CD14-positive monocyte (primary cell): ENCODE results near the gene BTG2. TPM values are rescaled to one million over a fixed set of nuclear protein-coding genes. Genes with fewer than 3 reads are reported as not detected.

Source experiments
- DNase-seq, 3 donors: peaks; one replicate each; pipeline ENCODE4 v3.0.0-alpha.2; 2011 to 2022
- H2AFZ ChIP-seq: 2 replicates; pipeline ENCODE4 v1.6.0; 2012; ENCODE audit warnings: mild to moderate bottlenecking, low read depth, low read length, inconsistent platforms; ENCODE audit not compliant: insufficient read depth, poor library complexity, severe bottlenecking
- H3K27ac ChIP-seq, 2 donors: 1 replicate in 1 of 2; 2 replicates in 1 of 2; pipeline ENCODE4 v1.5.1; 2012 to 2013; ENCODE audit warnings: low read length in 2 of 2, control low read depth in 1 of 2, inconsistent platforms in 1 of 2, low read depth in 1 of 2, mild to moderate bottlenecking in 1 of 2
- H3K27me3 ChIP-seq, 2 donors: one replicate each; pipeline versions ENCODE4 v1.6.0 to v1.6.1; 2011 to 2013; ENCODE audit warnings: low read length in 2 of 2; ENCODE audit not compliant: control insufficient read depth in 2 of 2, insufficient read depth in 2 of 2
- H3K36me3 ChIP-seq, 2 donors: replicated peaks in 1 of 2; 1 replicate in 1 of 2; 2 replicates in 1 of 2; pipeline versions ENCODE4 v1.5.1 to v1.6.1; 2012 to 2013; ENCODE audit warnings: low read length in 2 of 2, control low read depth in 1 of 2, inconsistent platforms in 1 of 2, mild to moderate bottlenecking in 1 of 2; ENCODE audit not compliant: insufficient read depth in 2 of 2, control insufficient read depth in 1 of 2
- H3K4me1 ChIP-seq, 2 donors: 1 replicate in 1 of 2; 2 replicates in 1 of 2; pipeline versions ENCODE4 v1.5.1 to v1.6.1; 2012 to 2013; ENCODE audit warnings: low read length in 2 of 2, control low read depth in 1 of 2, inconsistent platforms in 1 of 2, mild to moderate bottlenecking in 1 of 2, moderate library complexity in 1 of 2; ENCODE audit not compliant: insufficient read depth in 2 of 2, control insufficient read depth in 1 of 2
- H3K4me2 ChIP-seq: replicated peaks from 2 replicates; pipeline ENCODE3; 2012; ENCODE audit warnings: low read length, moderate library complexity, mild to moderate bottlenecking; ENCODE audit not compliant: poor library complexity, severe bottlenecking; ENCODE audit errors: extremely low read depth
- H3K4me3 ChIP-seq, 3 experiments: fragments of 200-600 bp in 1 of 3; sonication (generic) in 1 of 3; replicated peaks in 1 of 3; 1 replicate in 2 of 3; 2 replicates in 1 of 3; pipeline ENCODE4 v1.5.1; 2011 to 2013; ENCODE audit warnings: low read length in 3 of 3, mild to moderate bottlenecking in 3 of 3, control low read depth in 2 of 3, low read depth in 2 of 3, inconsistent platforms in 1 of 3, moderate library complexity in 1 of 3
- H3K79me2 ChIP-seq: 2 replicates; pipeline ENCODE4 v1.6.0; 2012; ENCODE audit warnings: mild to moderate bottlenecking, control low read depth, inconsistent platforms, low read length, moderate library complexity; ENCODE audit not compliant: insufficient read depth
- H3K9ac ChIP-seq: 2 replicates; pipeline ENCODE4 v1.6.0; 2017; ENCODE audit warnings: low read length, mild to moderate bottlenecking; ENCODE audit not compliant: insufficient read depth, poor library complexity, severe bottlenecking
- H3K9me3 ChIP-seq, 2 donors: replicated peaks in 1 of 2; 1 replicate in 1 of 2; 2 replicates in 1 of 2; pipeline versions ENCODE4 v1.5.1 to v1.6.1; 2012 to 2013; ENCODE audit warnings: low read length in 2 of 2, control low read depth in 1 of 2; ENCODE audit not compliant: control insufficient read depth in 1 of 2, insufficient read depth in 1 of 2
- H4K20me1 ChIP-seq: 2 replicates; pipeline ENCODE4 v1.6.0; 2012; ENCODE audit warnings: mild to moderate bottlenecking, low read length, control low read depth, moderate library complexity; ENCODE audit not compliant: insufficient read depth
- H3K27ac Mint-ChIP-seq, 7 donors: one replicate each; pipeline ENCODE4 v1.8.0; 2020; ENCODE audit warnings: mild to moderate bottlenecking in 7 of 7, mixed read lengths in 7 of 7, moderate library complexity in 6 of 7, inconsistent platforms in 2 of 7
- H3K27me3 Mint-ChIP-seq, 3 donors: one replicate each; pipeline ENCODE4 v1.8.0; 2021 to 2022; ENCODE audit warnings: low read depth in 3 of 3, mild to moderate bottlenecking in 3 of 3, mixed read lengths in 3 of 3, moderate library complexity in 3 of 3, inconsistent platforms in 1 of 3
- H3K36me3 Mint-ChIP-seq, 2 donors: one replicate each; pipeline ENCODE4 v1.8.0; 2020; ENCODE audit warnings: mixed read lengths in 2 of 2, inconsistent platforms in 1 of 2, mild to moderate bottlenecking in 1 of 2
- H3K4me1 Mint-ChIP-seq: one replicate; pipeline ENCODE4 v1.8.0; 2020; ENCODE audit warnings: mild to moderate bottlenecking, mixed read lengths
- H3K4me3 Mint-ChIP-seq, 2 donors: one replicate each; pipeline ENCODE4 v1.8.0; 2020; ENCODE audit warnings: mild to moderate bottlenecking in 2 of 2, mixed read lengths in 2 of 2, moderate library complexity in 1 of 2
- H3K9me3 Mint-ChIP-seq, 7 donors: one replicate each; pipeline ENCODE4 v1.8.0; 2020 to 2022; ENCODE audit warnings: mixed read lengths in 7 of 7, mild to moderate bottlenecking in 6 of 7, moderate library complexity in 6 of 7, inconsistent platforms in 2 of 7
- CTCF ChIP-seq: fragments of 200-600 bp; IDR thresholded peaks from one replicate; pipeline ENCODE4 v1.8.0; 2022; ENCODE audit warnings: antibody characterized with exemption, mild to moderate bottlenecking
- WGBS: methylation state at CpG from one replicate; pipeline ENCODE4 v1.1.5; 2013; ENCODE audit warnings: missing lambda C conversion rate; ENCODE audit not compliant: insufficient coverage; 5-methylcytosine and 5-hydroxymethylcytosine counted together
- intact Hi-C, 2 donors: fragments of 100-400 bp; cut with micrococcal nuclease; formaldehyde crosslinking; loops; one replicate each; pipeline versions ENCODE4 v1.15.0 to v1.15.1; 2023
- polyA plus RNA-seq, 3 donors: library from polyadenylated mRNA; depleted of rRNA in 1 of 3; unstranded in 2 of 3; stranded (reverse) in 1 of 3; fragments of 300-500 nt in 2 of 3; fragments of >200 nt in 1 of 3; fragmentation: Illumina TruSeq in 2 of 3; gene quantifications; 1 replicate in 2 of 3; 2 replicates in 1 of 3; pipeline ENCODE4 v1.2.3, GENCODE V29; 2012 to 2021

Gene BTG2
- polyA plus RNA-seq, 3 donors = 293 to 539 (median 483) TPM

GRCh38 chr1:203276408-203276807, 28.9 kb upstream of the BTG2 start:
- no peak overlapping the region for H3K9ac ChIP-seq
- Mint-ChIP-seq H3K4me1 (peaks cover 70% of the 10 kb centered on the region), H3K36me3 (peaks cover 2 to 12% of the 10 kb centered on the region in 2 donors), H3K4me3 (no peak overlapping the region), H3K9me3 (peaks cover 0 to 2% (median 0%) of the 10 kb centered on the region in 7 donors), H3K27ac (peak overlapping the region in 5 of 7 donors; percentile 6 to 89 (median 68)), H3K27me3 (peaks cover 0 to 8% (median 2%) of the 10 kb centered on the region in 3 donors)
- H3K4me3 ChIP-seq = no peak overlapping the region
- H4K20me1 ChIP-seq = no peaks in the 10 kb centered on the region
- intact Hi-C loops = loop anchor here in 1 of 2 donors (10.0 kb wide), 1 partner anchor 128 kb away; no protein-coding TSS in a partner anchor
- WGBS = 50% methylated on average over 2 of the region's 5 CpGs
- H3K36me3 ChIP-seq = no peaks in the 10 kb centered on the region
- no peaks in the 10 kb centered on the region for H3K9me3 ChIP-seq
- DNase-seq = no peak
- TF ChIP-seq CTCF = no peak
- no peak overlapping the region for H3K27ac ChIP-seq
- no peaks in the 10 kb centered on the region for H3K27me3 ChIP-seq
- no peak overlapping the region for H2AFZ ChIP-seq
- H3K4me1 ChIP-seq = peaks cover 66 to 71% of the 10 kb centered on the region in 2 donors
- no peak overlapping the region for H3K4me2 ChIP-seq
- H3K79me2 ChIP-seq = no peaks in the 10 kb centered on the region

- Histone ChIP-seq H3K4me1 (peaks cover 66 to 75% of the 10 kb centered on the region in 2 donors), H3K9me3 (no peaks in the 10 kb centered on the region), H3K27ac (no peak overlapping the region), H3K9ac (no peak overlapping the region), H3K4me3 (no peak overlapping the region), H3K36me3 (no peaks in the 10 kb centered on the region), H3K27me3 (no peaks in the 10 kb centered on the region), H3K4me2 (no peak overlapping the region), H3K79me2 (no peaks in the 10 kb centered on the region), H4K20me1 (no peaks in the 10 kb centered on the region), H2AFZ (no peak overlapping the region)
- Mint-ChIP-seq H3K36me3 (peaks cover 2 to 12% of the 10 kb centered on the region in 2 donors), H3K4me3 (no peak overlapping the region), H3K27ac (peak overlapping the region in 2 of 7 donors; percentile 88 to 92), H3K4me1 (peaks cover 74% of the 10 kb centered on the region), H3K27me3 (peaks cover 0 to 8% (median 2%) of the 10 kb centered on the region in 3 donors), H3K9me3 (peaks cover 0 to 2% (median 0%) of the 10 kb centered on the region in 7 donors)
- no peak for TF ChIP-seq CTCF
- intact Hi-C loops = loop anchor here in 1 of 2 donors (10.0 kb wide), 1 partner anchor 128 kb away; no protein-coding TSS in a partner anchor
- DNase-seq = no peak
- 93% methylated on average over 8 of the region's 9 CpGs for WGBS
Measured at GRCh38 chr1:203276916-203277545, 28.3 kb upstream of the BTG2 start.
